ENCODE data around the gene GSG1.
A peak's percentile ranks its signal among the peaks of the same experiment; 100 is the strongest.
"Not testable (repeated sequence)": the region's sequence is repeated elsewhere in the genome, so short reads cannot be mapped to it uniquely, and the experiment has no call there.

The GSG1 gene

GRCh38 chr12:13053617-13054016 lies 49.9 kb downstream of the GSG1 start:
- DNase-seq, result not testable (repeated sequence)

- no peak for DNase-seq
Observed at GRCh38 chr12:13052421-13052820, 51.0 kb downstream of the GSG1 start.

DNA sequence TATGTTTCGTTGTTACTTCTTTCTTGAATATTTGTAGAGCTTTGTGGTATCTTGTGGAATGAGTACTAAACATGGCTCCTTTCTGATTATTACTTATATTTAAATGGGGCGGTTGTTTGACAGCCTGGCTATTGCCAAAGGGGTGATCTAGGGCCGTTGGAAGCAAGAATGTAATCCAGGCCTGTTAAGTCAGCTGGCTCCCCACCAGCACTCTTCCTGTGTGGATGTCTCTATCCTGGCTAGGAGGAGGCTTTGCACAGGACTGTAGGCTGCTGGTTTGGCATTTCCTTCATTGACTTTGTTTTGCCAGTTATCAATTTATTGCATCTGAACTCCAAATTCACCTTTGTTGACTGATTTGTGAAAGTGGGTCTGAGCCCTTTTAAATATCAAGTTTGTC lies 53.7 kb downstream of the GSG1 start:
- DNase-seq, result peak; percentile 52

DNA sequence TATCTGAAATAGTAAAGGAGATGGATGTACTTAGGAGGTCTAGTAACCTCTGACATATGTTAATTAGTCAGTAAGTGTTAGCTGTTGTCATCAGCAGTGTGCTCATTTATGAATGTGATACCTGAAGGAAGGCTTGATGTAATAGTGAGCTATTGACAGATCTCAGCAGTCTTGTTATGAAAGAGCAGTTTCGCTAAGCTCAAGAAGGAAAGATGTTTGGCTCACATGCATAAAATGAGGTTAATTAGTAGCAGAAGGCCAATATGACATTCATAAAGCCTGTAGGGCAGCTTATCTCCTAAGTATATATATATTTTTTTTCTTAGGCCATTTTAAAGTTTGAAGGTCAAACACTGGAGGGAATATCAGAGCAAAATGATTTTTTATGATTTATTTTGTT lies 56.5 kb downstream of the GSG1 start:
- DNase-seq, result no peak

DNA sequence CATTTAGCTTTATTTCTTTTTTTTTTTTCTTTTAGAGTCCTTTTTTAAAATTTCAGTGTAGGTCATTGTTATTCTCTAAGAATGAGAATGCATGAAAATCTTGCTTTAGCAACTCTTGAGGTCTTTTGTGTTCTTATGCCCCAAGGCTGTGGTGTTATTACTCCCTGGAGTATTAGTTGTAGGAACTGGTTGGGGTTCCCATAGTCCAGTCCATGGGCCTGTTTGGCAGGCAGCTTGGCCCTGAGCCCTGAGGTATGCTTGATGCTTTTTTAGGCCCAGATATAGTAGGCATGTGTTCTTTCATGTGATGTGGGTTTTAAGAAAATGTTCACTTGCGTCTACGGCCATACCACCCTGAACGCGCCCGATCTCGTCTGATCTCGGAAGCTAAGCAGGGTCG lies 57.7 kb downstream of the GSG1 start:
- no peak for DNase-seq

GRCh38 chr12:13044906-13045299 lies 58.6 kb downstream of the GSG1 start:
- DNase-seq, result peak; percentile 16

DNA sequence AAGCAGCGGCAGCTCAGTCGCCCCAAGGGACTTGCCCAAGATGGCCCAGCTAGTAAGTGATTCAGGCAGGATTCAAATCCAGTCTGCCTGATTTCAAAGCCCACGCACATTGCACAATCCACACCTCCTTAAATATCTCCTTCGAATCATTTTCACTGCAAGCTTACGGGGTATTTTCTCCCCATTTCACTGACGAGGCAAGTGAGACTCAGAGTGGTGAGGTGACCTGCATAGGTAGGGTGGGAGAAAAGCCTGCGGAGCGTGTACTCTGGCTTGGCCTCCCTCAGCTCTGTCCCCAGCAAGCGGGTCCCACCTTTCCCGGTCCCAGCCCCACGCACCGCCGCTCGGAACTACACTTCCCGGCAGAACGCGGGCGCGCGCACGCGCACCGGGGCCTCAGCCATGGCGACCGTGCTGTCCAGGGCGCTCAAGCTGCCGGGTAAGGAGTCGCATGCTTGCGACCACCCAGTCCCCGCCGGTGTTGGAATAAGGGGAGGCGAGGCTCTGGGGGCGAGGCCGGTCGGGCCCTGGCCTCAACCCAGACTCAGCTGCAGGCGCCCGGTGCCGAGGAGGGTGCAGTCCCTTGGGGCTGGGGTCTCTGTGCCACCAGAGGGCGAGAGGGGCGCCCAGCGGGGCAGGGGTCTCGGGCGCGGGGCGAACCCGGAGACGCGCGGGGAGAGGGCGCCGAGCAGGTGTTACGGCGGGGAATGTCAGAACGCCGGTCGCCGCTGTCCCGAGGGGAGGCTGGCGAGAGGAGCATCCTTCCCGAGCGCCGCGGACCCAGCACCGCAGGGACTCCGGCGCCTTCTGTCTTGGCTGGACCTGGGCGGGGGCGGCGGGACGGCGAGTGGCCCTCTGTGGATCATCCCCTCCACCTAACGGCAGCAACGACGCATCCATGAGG lies 59.2 kb downstream of the GSG1 start, which contains the start of gene FAM234B:
Gene FAM234B, plus strand, starts transcription at position 380 of the 904 bp plus-strand sequence. Its CDS starts 23 bp downstream, at position 403.
- peak; percentile 47 for DNase-seq

GRCh38 chr12:13042666-13043230 lies 60.7 kb downstream of the GSG1 start:
- DNase-seq, result no peak

DNA sequence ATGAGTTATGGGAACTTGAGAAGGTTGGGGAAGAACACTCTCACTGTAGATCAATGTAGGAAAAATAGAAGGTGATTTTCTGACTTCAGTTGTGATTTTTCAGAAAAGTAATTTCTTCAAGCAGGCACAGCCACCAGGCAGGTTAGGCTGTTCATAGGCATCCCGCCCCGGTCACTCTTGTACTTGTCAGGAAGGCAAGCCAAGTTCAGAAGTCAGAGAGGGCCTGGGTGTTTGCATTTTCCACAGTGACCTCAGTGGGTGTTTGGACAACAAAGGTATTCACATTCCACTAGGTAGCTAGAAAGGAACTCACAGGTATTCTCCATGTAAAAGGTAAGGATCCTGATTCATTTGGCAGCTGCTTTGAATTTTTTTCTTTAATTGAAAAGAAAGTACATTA lies 62.2 kb downstream of the GSG1 start:
- DNase-seq, result no peak

DNA sequence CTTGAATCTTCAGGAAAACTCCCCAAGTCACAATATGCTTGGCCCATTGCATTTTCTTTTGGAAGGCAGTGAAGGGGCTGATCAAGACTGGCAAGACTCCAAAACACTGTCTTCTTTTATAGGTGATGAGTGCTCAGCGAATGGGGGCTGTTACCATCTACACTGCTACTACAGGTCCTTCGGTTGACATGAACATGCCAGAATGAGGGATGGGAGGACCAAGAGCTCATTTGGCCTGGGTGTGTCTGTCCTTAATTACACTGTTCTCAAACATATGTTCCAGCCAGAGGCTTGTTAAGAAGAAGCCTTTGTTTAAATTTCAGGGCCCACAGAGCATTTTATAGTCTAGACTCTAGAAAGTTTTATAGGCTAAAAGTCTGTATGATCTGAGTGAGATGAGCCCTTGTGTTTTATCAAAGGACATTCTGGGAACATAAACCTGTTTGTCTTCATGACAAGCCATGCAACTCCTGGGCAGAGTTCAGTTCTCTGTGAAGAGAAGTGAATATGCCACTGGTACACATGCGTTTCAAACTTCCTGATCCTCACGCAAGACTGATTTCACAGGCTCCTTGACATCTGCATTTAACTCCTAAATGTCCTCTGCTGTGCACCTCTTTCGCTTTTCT lies 64.0 kb downstream of the GSG1 start:
- no peak for DNase-seq

- peak; percentile 84 for DNase-seq
Observed at GRCh38 chr12:13038491-13039161, 64.8 kb downstream of the GSG1 start.

GRCh38 chr12:13036881-13037280 lies 66.6 kb downstream of the GSG1 start:
- no peak for DNase-seq

DNA sequence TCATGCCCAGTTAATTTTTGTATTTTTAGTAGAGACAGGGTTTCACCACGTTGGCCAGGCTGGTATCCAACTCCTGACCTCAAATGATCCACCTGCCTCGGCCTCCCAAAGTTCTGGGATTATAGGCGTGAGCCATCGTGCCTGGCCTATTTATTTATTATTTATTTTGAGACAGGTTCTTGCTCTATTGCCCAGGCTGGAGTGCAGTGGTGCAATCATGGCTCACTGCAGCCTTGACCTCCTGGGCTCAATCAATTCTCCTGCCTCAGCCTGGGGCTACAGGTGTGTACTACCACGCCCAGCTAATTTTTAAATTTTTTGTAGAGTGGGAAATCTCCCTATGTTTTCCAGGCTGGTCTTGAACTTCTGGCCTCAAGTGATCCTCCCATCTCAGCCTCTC lies 68.1 kb downstream of the GSG1 start:
- not testable (repeated sequence) for DNase-seq

Data from fibroblast of skin of abdomen (primary cell).